CD1c-positive myeloid dendritic cell (primary cell): Measurements from ENCODE around the gene HS2ST1.
A peak's percentile ranks its signal among the peaks of the same experiment; 100 is the strongest.
"Not testable (repeated sequence)": the region's sequence is repeated elsewhere in the genome, so short reads cannot be mapped to it uniquely, and the experiment has no call there.

ENCODE experiments used
- DNase-seq: peaks from one replicate; pipeline ENCODE4 v3.0.0-alpha.2; 2016; ENCODE audit errors: extremely low spot score

The HS2ST1 gene

GRCh38 chr1:87023326-87023725 lies 108.9 kb downstream of the HS2ST1 start:
- no peak for DNase-seq

- peak; percentile 21 for DNase-seq
These were observed 110.6 kb downstream of the HS2ST1 start for GRCh38 chr1:87024936-87025540.

GRCh38 chr1:87027561-87027960 lies 113.1 kb downstream of the HS2ST1 start:
- DNase-seq: not testable (repeated sequence)

GRCh38 chr1:87028576-87028975 lies 114.1 kb downstream of the HS2ST1 start:
- DNase-seq: no peak

- DNase-seq: no peak
These were observed 116.6 kb downstream of the HS2ST1 start for GRCh38 chr1:87030740-87031690.

GRCh38 chr1:87034351-87034750 lies 119.9 kb downstream of the HS2ST1 start:
- no peak for DNase-seq

GRCh38 chr1:87039096-87039495 lies 124.7 kb downstream of the HS2ST1 start:
- DNase-seq: no peak

GRCh38 chr1:87042111-87042811 lies 127.8 kb downstream of the HS2ST1 start:
- DNase-seq: no peak

- DNase-seq: no peak
These were observed 130.0 kb downstream of the HS2ST1 start for GRCh38 chr1:87044424-87044823.

GRCh38 chr1:87044840-87045239 lies 130.4 kb downstream of the HS2ST1 start:
- DNase-seq: peak; percentile 20

- no peak for DNase-seq
These were observed 131.4 kb downstream of the HS2ST1 start for GRCh38 chr1:87045761-87046304.

- DNase-seq: no peak
These were observed 132.5 kb downstream of the HS2ST1 start for GRCh38 chr1:87046951-87047350.

- DNase-seq: no peak
These were observed 133.8 kb downstream of the HS2ST1 start for GRCh38 chr1:87048237-87048636.

GRCh38 chr1:87051965-87052364 lies 137.5 kb downstream of the HS2ST1 start:
- no peak for DNase-seq

GRCh38 chr1:87052400-87052799 lies 138.0 kb downstream of the HS2ST1 start:
- no peak for DNase-seq

- no peak for DNase-seq
These were observed 138.5 kb downstream of the HS2ST1 start for GRCh38 chr1:87052961-87053360.

- no peak for DNase-seq
These were observed 139.0 kb downstream of the HS2ST1 start for GRCh38 chr1:87053446-87053845.

GRCh38 chr1:87056974-87057373 lies 142.5 kb downstream of the HS2ST1 start:
- DNase-seq: no peak

- DNase-seq: no peak
These were observed 143.9 kb downstream of the HS2ST1 start for GRCh38 chr1:87058343-87058649.

- DNase-seq: no peak
These were observed 147.3 kb downstream of the HS2ST1 start for GRCh38 chr1:87061742-87062156.

GRCh38 chr1:87062687-87063086 lies 148.3 kb downstream of the HS2ST1 start:
- DNase-seq: no peak

- no peak for DNase-seq
These were observed 149.9 kb downstream of the HS2ST1 start for GRCh38 chr1:87064309-87064708.
